Adrenal gland (tissue), 12 donors: Measurements from ENCODE around the gene ANKRD11. TPM values are rescaled to one million over a fixed set of nuclear protein-coding genes. Genes with fewer than 3 reads are reported as not detected.
"Not testable (repeated sequence)": the region's sequence is repeated elsewhere in the genome, so short reads cannot be mapped to it uniquely, and the experiment has no call there.

Experiments used
- DNase-seq, 7 donors: peaks; one replicate each; pipeline ENCODE4 v3.0.0-alpha.2; 2019 to 2020
- H3K27ac ChIP-seq, 5 donors: fragments of 200-600 bp; sonication (generic) in 4 of 5; 1 replicate in 3 of 5; 2 replicates in 2 of 5; pipeline versions ENCODE4 v1.5.1 to v1.8.0; 2016 to 2020; ENCODE audit warnings: mild to moderate bottlenecking in 1 of 5
- H3K27me3 ChIP-seq: fragments of 200-600 bp; 2 replicates; pipeline ENCODE4 v1.8.0; 2021
- H3K36me3 ChIP-seq, 2 donors: fragments of 200-600 bp; replicated peaks in 1 of 2; 1 replicate in 1 of 2; 2 replicates in 1 of 2; pipeline versions ENCODE4 v1.5.1 to v1.8.0; 2018 to 2022
- H3K4me1 ChIP-seq, 2 donors: fragments of 200-600 bp; replicated peaks in 1 of 2; 1 replicate in 1 of 2; 2 replicates in 1 of 2; pipeline versions ENCODE4 v1.5.1 to v1.8.0; 2018 to 2021
- H3K4me3 ChIP-seq, 4 donors: fragments of 200-600 bp; sonication (generic) in 3 of 4; one replicate each; pipeline ENCODE4 v1.5.1; 2016 to 2018
- H3K9me3 ChIP-seq, 3 donors: fragments of 200-600 bp; sonication (generic) in 1 of 3; replicated peaks in 1 of 3; 1 replicate in 2 of 3; 2 replicates in 1 of 3; pipeline versions ENCODE4 v1.5.1 to v1.8.0; 2016 to 2021
- POLR2A ChIP-seq, 2 donors: fragments of 450-650 bp; IDR thresholded peaks; one replicate each; pipeline ENCODE4 v1.6.1; 2017; ENCODE audit warnings: antibody characterized with exemption in 2 of 2, mild to moderate bottlenecking in 2 of 2, moderate library complexity in 1 of 2
- WGBS, 4 donors: extraction: QIAGEN DNeasy Blood & Tissue Kit in 2 of 4; methylation state at CpG; one replicate each; pipeline versions ENCODE4 v1.1.5 to v1.1.7; 2013 to 2017; 5-methylcytosine and 5-hydroxymethylcytosine counted together
- intact Hi-C, 2 donors: fragments of 100-400 bp; cut with DNase I; formaldehyde crosslinking; loops; one replicate each; pipeline versions ENCODE4 v1.14.1 to v1.15.0; 2022 to 2023
- polyA plus RNA-seq, 3 donors: library from polyadenylated mRNA; stranded (reverse); fragments of 200-250 nt in 2 of 3; fragments of 350-450 nt in 1 of 3; fragmentation: Illumina TruSeq in 1 of 3; extraction: RNeasy Lipid Tissue Mini Kit (QIAGEN cat#74804) in 1 of 3; gene quantifications; one replicate each; pipeline ENCODE4 v1.2.3, GENCODE V29; 2013 to 2014
- total RNA-seq, 9 donors: library from RNA; depleted of rRNA in 4 of 9; stranded (reverse); fragments of >200 nt in 4 of 9; fragments of 120-200 nt in 1 of 9; fragmentation: NEBNext Ultra II Directional in 1 of 9; extraction: Animal tissue kit (Norgen Biotek cat#: 25700) in 1 of 9; gene quantifications; one replicate each; pipeline versions ENCODE4 v1.1.0 to v1.2.4, GENCODE V29; 2013 to 2023
- TF ChIP-seq, protein P1 (sequence below), 6 experiments: fragments of 450-650 bp in 4 of 6; fragments of 200-600 bp in 2 of 6; sonication (generic) in 1 of 6; IDR thresholded peaks; 1 replicate in 5 of 6; 2 replicates in 1 of 6; pipeline versions ENCODE4 v1.5.1 to v1.8.0; 2016 to 2021; ENCODE audit warnings: antibody characterized with exemption in 6 of 6, mild to moderate bottlenecking in 2 of 6, moderate library complexity in 1 of 6
- donor health status: healthy with polysubstance abuse.
- donor health status: Bipolar disorder and iron deficiency.
- donor health status: DM: yes; HTN: yes; CAD: no.
- donor health status: DM: no; HTN: no; CAD: no.
- donor health status: DM: no; HTN: no; CAD: no.
- donor health status: DM: yes; HTN: yes; CAD: no.

ANKRD11 gene
- total and polyA plus RNA-seq, 12 donors: 29.7 to 127 (median 80.1) TPM

DNA sequence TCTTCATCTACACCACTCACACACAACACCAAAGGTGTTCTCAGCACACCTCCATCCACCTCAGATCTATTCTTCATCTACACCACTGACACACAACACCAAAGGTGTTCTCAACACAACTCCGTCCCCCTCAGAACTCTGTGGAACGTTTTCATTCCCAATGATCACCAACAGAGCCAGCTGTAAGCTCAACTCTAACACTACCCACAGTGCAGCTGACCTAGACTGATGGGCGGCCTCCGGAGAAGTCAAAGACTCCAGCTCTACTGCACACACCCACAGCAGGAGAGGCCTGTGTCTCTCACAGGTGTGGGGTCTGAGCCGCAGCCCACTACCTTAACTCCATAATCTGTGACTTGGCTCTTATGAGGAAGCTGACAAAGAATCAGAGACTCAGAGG is 50.7 kb downstream of the ANKRD11 start:
- Histone ChIP-seq H3K9me3 (no peaks in the 10 kb centered on the region), H3K4me1 (peaks cover 34 to 42% of the 10 kb centered on the region in 2 donors), H3K27me3 (no peaks in the 10 kb centered on the region), H3K4me3 (no peak overlapping the region), H3K36me3 (no peaks in the 10 kb centered on the region), H3K27ac (peak overlapping the region in 1 of 5 donors; percentile 36)
- 85 to 90% (median 88%) methylated on average over 4 to 5 of the region's 5 CpGs for WGBS, 4 donors
- no peak for DNase-seq
- intact Hi-C loops: no loop called here
- TF ChIP-seq, protein P1, sequence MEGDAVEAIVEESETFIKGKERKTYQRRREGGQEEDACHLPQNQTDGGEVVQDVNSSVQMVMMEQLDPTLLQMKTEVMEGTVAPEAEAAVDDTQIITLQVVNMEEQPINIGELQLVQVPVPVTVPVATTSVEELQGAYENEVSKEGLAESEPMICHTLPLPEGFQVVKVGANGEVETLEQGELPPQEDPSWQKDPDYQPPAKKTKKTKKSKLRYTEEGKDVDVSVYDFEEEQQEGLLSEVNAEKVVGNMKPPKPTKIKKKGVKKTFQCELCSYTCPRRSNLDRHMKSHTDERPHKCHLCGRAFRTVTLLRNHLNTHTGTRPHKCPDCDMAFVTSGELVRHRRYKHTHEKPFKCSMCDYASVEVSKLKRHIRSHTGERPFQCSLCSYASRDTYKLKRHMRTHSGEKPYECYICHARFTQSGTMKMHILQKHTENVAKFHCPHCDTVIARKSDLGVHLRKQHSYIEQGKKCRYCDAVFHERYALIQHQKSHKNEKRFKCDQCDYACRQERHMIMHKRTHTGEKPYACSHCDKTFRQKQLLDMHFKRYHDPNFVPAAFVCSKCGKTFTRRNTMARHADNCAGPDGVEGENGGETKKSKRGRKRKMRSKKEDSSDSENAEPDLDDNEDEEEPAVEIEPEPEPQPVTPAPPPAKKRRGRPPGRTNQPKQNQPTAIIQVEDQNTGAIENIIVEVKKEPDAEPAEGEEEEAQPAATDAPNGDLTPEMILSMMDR (IDR thresholded peaks at IDR 0.05): no peak
- no peak for TF ChIP-seq POLR2A (IDR thresholded peaks at IDR 0.05)

DNA sequence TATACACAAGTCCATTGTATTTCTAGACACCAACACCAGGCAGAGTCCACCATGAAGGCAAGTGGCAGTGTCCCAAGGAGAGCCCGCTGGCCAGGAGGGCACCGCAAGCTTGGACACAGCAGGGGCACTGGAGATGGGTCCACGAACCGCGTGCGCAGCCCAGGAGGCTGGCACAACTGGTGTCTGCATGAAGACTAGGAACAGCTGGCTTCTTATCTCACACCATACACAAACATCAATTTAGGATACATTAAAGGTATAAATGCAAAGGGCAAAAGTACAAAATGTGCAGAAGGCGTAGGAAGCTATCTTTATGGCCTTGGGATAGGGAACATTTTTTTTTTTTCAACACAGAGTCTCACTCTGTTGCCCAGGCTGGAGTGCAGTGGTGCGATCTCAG is 52.4 kb downstream of the ANKRD11 start:
- intact Hi-C loops: no loop called here
- WGBS, 4 donors: 76 to 90% (median 88%) methylated on average over 8 of the region's 8 CpGs
- Histone ChIP-seq H3K36me3 (no peaks in the 10 kb centered on the region), H3K9me3 (no peaks in the 10 kb centered on the region), H3K4me1 (peaks cover 22 to 32% of the 10 kb centered on the region in 2 donors), H3K27me3 (no peaks in the 10 kb centered on the region), H3K27ac (no peak overlapping the region), H3K4me3 (no peak overlapping the region)
- TF ChIP-seq, protein P1 (IDR thresholded peaks at IDR 0.05): no peak
- TF ChIP-seq POLR2A (IDR thresholded peaks at IDR 0.05): no peak
- DNase-seq: no peak

DNA sequence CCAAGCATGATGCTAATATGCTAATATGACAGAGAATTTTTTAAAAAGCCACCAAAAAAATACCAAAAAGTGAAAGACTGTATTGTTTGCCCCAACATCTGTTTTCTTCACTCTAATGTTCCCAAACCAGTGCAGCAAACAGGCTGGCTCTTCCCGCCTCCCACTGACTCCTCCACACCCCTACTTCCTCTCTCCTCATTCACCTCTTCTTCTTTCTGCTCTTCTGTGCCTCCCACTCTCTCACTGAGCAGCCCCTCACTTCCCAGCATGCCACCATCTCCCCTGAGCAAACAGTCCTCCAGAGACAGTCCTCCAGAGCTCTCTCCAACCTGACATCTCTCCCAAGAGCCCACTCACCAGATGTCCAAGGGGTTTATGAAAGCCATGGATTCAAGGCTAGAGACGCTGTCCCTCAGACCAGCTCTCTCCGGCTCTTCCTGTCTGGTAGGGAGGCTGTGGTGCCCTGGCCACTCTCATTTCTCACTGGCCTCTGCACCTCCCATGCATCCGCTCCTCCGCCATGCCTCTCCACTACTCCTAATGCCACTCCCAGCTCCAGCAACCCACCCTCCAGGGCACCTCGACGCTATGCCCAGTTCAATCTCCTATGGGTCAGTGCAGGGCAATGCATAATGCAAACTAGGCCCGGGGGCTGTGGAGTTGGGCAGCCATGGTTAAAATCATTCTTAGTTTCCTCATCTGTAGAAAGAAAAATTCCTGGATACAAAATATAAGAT is 52.9 kb downstream of the ANKRD11 start:
- H3K36me3 ChIP-seq: no peaks in the 10 kb centered on the region
- H3K9me3 ChIP-seq: no peaks in the 10 kb centered on the region
- no peak for DNase-seq
- 91 to 96% (median 93%) methylated on average over 8 of the region's 8 CpGs for WGBS, 4 donors
- peaks cover 16 to 26% of the 10 kb centered on the region in 2 donors for H3K4me1 ChIP-seq
- no peak overlapping the region for H3K27ac ChIP-seq
- H3K4me3 ChIP-seq: no peak overlapping the region
- intact Hi-C loops: no loop called here
- H3K27me3 ChIP-seq: no peaks in the 10 kb centered on the region
- TF ChIP-seq, protein P1 (IDR thresholded peaks at IDR 0.05): no peak
- TF ChIP-seq POLR2A (IDR thresholded peaks at IDR 0.05): no peak

DNA sequence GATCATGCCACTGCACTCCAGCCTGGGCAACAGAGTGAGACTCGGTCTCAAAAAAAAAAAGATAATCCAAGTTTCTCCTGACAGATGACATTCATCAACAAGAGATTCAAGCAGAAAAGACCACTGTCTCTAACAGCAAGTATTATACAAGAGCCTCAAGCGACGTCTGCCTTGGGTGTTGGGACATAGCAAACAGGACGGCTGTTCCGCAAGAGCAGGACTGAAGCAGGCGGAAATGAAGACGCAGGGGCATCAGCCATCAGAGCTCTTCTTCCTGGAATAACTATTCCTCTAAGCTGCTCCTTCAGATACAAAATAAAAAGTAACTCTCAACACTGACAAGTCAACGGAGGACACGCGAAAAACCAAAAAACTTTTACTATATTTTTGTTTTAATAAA is 54.0 kb downstream of the ANKRD11 start:
- Histone ChIP-seq H3K36me3 (no peaks in the 10 kb centered on the region), H3K9me3 (no peaks in the 10 kb centered on the region), H3K27ac (peak overlapping the region in 1 of 5 donors; percentile 53), H3K27me3 (no peaks in the 10 kb centered on the region), H3K4me1 (peaks cover 9 to 21% of the 10 kb centered on the region in 2 donors), H3K4me3 (no peak overlapping the region)
- 84 to 88% (median 87%) methylated on average over 10 of the region's 10 CpGs for WGBS, 4 donors
- peak in 1 of 7 donors; percentile 29 for DNase-seq
- TF ChIP-seq, protein P1 (IDR thresholded peaks at IDR 0.05): no peak
- TF ChIP-seq POLR2A (IDR thresholded peaks at IDR 0.05): no peak
- intact Hi-C loops: no loop called here

DNA sequence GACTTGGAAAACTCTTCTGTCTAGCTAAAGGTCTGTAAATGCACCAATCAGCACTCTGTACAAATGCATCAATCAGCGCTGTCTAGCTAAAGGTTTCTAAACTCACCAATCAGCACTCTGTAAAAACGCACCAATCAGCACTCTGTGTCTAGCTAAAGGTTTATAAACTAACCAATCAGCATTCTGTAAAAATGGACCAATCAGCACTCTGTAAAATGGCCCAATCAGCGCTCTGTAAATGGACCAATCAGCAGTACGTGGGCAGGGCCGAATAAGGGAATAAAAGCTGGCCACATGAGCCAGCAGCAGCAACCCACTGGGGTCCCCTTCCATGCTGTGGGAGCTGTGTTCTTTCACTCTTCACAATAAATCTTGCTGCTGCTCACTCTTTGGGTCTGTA is 55.3 kb downstream of the ANKRD11 start:
- peaks cover 5 to 31% of the 10 kb centered on the region in 2 donors for H3K4me1 ChIP-seq
- WGBS, 4 donors: 92 to 97% (median 97%) methylated on average over 5 of the region's 5 CpGs
- intact Hi-C loops, H3K27me3 ChIP-seq, H3K36me3 ChIP-seq, H3K9me3 ChIP-seq, DNase-seq, H3K4me3 ChIP-seq: not testable (repeated sequence)
- H3K27ac ChIP-seq: peak overlapping the region in 1 of 5 donors; percentile 53
